ENCODE data around the gene ANTXR2. TPM values are rescaled to one million over a fixed set of nuclear protein-coding genes. Genes with fewer than 3 reads are reported as not detected.
"Not testable (repeated sequence)": the region's sequence is repeated elsewhere in the genome, so short reads cannot be mapped to it uniquely, and the experiment has no call there.

The ANTXR2 gene
- total RNA-seq, 1 experiment from 2014 or later, result 31.0 TPM

DNA sequence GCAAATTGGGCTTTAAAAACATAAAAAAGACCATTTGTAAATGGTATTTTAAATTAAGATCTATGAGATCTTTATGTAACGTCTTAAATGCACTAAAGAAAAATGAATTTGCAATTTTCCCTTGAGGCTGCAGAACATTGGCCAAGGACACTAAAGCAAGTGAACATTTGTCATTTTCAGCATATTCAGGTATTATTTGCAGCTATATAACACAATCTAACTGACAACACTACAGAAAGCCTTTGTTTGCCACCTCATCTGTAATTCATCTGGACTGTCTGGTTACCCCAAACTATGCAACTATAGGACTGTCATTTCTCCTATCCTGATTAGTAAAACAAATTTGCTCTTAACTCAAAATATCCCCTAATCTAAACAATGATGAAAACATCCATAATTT lies 74.8 kb downstream of the ANTXR2 start:
- Mint-ChIP-seq H3K27me3 (ENCODE audit: insufficient read depth, unreplicated experiment) (no peaks in the 10 kb centered on the region), H3K27ac (ENCODE audit: low read depth, unreplicated experiment) (no peak overlapping the region), H3K9me3 (ENCODE audit: unreplicated experiment) (no peaks in the 10 kb centered on the region), H3K4me1 (ENCODE audit: insufficient read depth, unreplicated experiment) (no peaks in the 10 kb centered on the region), H3K36me3 (ENCODE audit: insufficient read depth, unreplicated experiment) (no peaks in the 10 kb centered on the region), H3K4me3 (ENCODE audit: unreplicated experiment) (no peak overlapping the region)
- no peak for DNase-seq (ENCODE audit: unreplicated experiment)
- ChIA-PET POLR2A (no interaction called here), CTCF (no interaction called here)
- intact Hi-C loops (cut with micrococcal nuclease), result no loop called here
- TF ChIP-seq CTCF (IDR thresholded peaks at IDR 0.05; ENCODE audit: unreplicated experiment), result no peak
- BruUV-seq (replicated peaks), result no TSS peak

DNA sequence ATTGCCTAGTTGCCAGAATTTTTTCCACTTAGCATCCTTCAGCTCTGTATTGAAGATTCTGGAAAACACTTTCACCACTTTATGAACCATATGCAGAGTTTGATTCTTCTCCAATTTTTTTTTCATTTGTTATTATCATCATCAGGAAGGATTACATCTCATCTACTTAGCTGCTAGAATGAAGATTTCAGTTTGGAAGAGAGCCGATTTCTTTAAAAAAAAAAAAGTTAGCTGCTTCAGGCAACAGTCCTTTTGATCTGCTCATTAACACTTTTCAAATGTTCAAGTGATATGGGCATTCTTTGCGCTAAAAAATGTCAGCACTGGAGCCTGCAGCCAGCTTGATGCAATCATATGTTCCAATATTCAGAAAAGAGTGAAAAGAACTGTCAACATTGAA lies 76.2 kb downstream of the ANTXR2 start:
- POLR2A ChIA-PET, result interaction anchor here (0.5 kb wide), 1 partner anchor 90 kb away, joined by 4 read pairs; no protein-coding TSS in a partner anchor
- Mint-ChIP-seq H3K4me1 (ENCODE audit: insufficient read depth, unreplicated experiment) (no peaks in the 10 kb centered on the region), H3K27me3 (ENCODE audit: insufficient read depth, unreplicated experiment) (no peaks in the 10 kb centered on the region), H3K27ac (ENCODE audit: low read depth, unreplicated experiment) (no peak overlapping the region), H3K36me3 (ENCODE audit: insufficient read depth, unreplicated experiment) (no peaks in the 10 kb centered on the region), H3K9me3 (ENCODE audit: unreplicated experiment) (no peaks in the 10 kb centered on the region), H3K4me3 (ENCODE audit: unreplicated experiment) (no peak overlapping the region)
- TF ChIP-seq CTCF (IDR thresholded peaks at IDR 0.05; ENCODE audit: unreplicated experiment), result no peak
- no TSS peak for BruUV-seq (replicated peaks)
- no peak for DNase-seq (ENCODE audit: unreplicated experiment)
- CTCF ChIA-PET, result interaction anchor here (0.7 kb wide), 1 partner anchor 1052 kb away, joined by 4 read pairs; no protein-coding TSS in a partner anchor
- intact Hi-C loops (cut with micrococcal nuclease), result no loop called here

DNA sequence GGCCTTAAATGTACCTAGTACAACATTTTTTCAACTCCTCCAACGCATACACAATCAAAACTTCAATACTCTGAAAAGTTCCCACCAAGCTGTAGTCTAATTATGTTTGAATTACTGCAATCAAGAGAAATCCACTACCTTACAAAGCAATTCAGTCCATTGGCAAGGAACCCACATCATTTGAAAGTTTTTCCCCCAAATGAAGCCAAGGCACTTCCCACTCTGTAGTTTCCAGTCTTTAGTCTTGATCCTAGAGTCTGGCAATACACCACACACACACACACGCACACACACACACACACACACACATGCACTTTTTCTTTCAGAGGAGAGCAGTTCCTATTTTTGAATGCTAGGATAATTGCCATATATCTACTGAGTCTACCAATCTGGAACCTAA lies 79.6 kb downstream of the ANTXR2 start:
- Mint-ChIP-seq H3K9me3 (ENCODE audit: unreplicated experiment) (no peaks in the 10 kb centered on the region), H3K27ac (ENCODE audit: low read depth, unreplicated experiment) (no peak overlapping the region), H3K36me3 (ENCODE audit: insufficient read depth, unreplicated experiment) (peaks cover 6% of the 10 kb centered on the region), H3K27me3 (ENCODE audit: insufficient read depth, unreplicated experiment) (no peaks in the 10 kb centered on the region), H3K4me3 (ENCODE audit: unreplicated experiment) (no peak overlapping the region), H3K4me1 (ENCODE audit: insufficient read depth, unreplicated experiment) (no peaks in the 10 kb centered on the region)
- CTCF ChIA-PET, result no interaction called here
- TF ChIP-seq CTCF (IDR thresholded peaks at IDR 0.05; ENCODE audit: unreplicated experiment), result no peak
- POLR2A ChIA-PET, result no interaction called here
- BruUV-seq (replicated peaks), result no TSS peak
- DNase-seq (ENCODE audit: unreplicated experiment), result no peak
- intact Hi-C loops (cut with micrococcal nuclease), result no loop called here

DNA sequence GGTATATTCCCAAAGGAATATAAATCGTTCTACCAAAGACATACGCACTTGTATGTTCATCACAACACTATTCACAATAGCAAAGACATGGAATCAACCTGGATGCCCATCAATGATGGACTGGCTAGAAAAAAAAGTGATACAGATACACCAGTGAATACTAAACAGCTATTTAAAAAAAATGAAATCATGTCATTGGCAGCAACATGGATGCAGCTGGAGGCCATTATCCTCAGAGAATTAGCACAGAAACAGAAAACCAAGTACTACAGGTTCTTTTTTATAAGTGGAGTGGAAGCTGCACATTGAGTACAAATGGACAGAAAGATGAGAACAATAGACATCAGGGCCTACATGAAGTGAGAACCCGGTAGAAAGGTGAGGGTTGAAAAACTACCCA lies 81.4 kb downstream of the ANTXR2 start:
- ChIA-PET CTCF (interaction anchor here (0.5 to 0.6 kb wide), 2 partner anchors 243 to 361 kb away, joined by 3 to 4 read pairs; no protein-coding TSS in a partner anchor), POLR2A (no interaction called here)
- TF ChIP-seq CTCF (IDR thresholded peaks at IDR 0.05; ENCODE audit: unreplicated experiment), result no peak
- intact Hi-C loops (cut with micrococcal nuclease), result no loop called here
- H3K4me3 Mint-ChIP-seq (ENCODE audit: unreplicated experiment), result no peak overlapping the region
- no peak for DNase-seq (ENCODE audit: unreplicated experiment)
- no peaks in the 10 kb centered on the region for H3K9me3 Mint-ChIP-seq (ENCODE audit: unreplicated experiment)
- peaks cover 10% of the 10 kb centered on the region for H3K4me1 Mint-ChIP-seq (ENCODE audit: insufficient read depth, unreplicated experiment)
- no TSS peak for BruUV-seq (replicated peaks)
- no peaks in the 10 kb centered on the region for H3K27me3 Mint-ChIP-seq (ENCODE audit: insufficient read depth, unreplicated experiment)
- peaks cover 6% of the 10 kb centered on the region for H3K36me3 Mint-ChIP-seq (ENCODE audit: insufficient read depth, unreplicated experiment)
- no peak overlapping the region for H3K27ac Mint-ChIP-seq (ENCODE audit: low read depth, unreplicated experiment)

GRCh38 chr4:79991100-79991499 lies 81.9 kb downstream of the ANTXR2 start:
- H3K4me1 Mint-ChIP-seq (ENCODE audit: insufficient read depth, unreplicated experiment); DNase-seq (ENCODE audit: unreplicated experiment); intact Hi-C loops (cut with micrococcal nuclease); H3K27me3 Mint-ChIP-seq (ENCODE audit: insufficient read depth, unreplicated experiment); H3K36me3 Mint-ChIP-seq (ENCODE audit: insufficient read depth, unreplicated experiment); H3K27ac Mint-ChIP-seq (ENCODE audit: low read depth, unreplicated experiment); H3K9me3 Mint-ChIP-seq (ENCODE audit: unreplicated experiment); BruUV-seq (replicated peaks); H3K4me3 Mint-ChIP-seq (ENCODE audit: unreplicated experiment): not testable (repeated sequence)
- CTCF ChIA-PET, result interaction anchor here (0.5 to 0.8 kb wide), 5 partner anchors 31 to 362 kb away, joined by 3 to 4 read pairs (median 3); no protein-coding TSS in a partner anchor
- POLR2A ChIA-PET, result interaction anchor here (0.6 kb wide), 1 partner anchor 43 kb away, joined by 3 read pairs; no protein-coding TSS in a partner anchor
